Mucosa of descending colon (tissue), 3 donors: ENCODE data around the gene ZGRF1. TPM values are rescaled to one million over a fixed set of nuclear protein-coding genes. Genes with fewer than 3 reads are reported as not detected.

ENCODE experiments used
- ATAC-seq: fragments of 200-7000 bp; cut with Tn5 transposase; one replicate; pipeline ENCODE4 v1.9.1; 2020; ENCODE audit warnings: mild to moderate bottlenecking, moderate library complexity
- DNase-seq, 3 donors: peaks; one replicate each; pipeline ENCODE4 v3.0.0-alpha.2; 2020
- H3K36me3 ChIP-seq: fragments of 200-600 bp; one replicate; pipeline ENCODE4 v1.8.0; 2021; ENCODE audit warnings: low read depth, mild to moderate bottlenecking
- H3K4me1 ChIP-seq: fragments of 200-600 bp; one replicate; pipeline ENCODE4 v1.8.0; 2021; ENCODE audit warnings: low read depth, mild to moderate bottlenecking
- H3K4me3 ChIP-seq: fragments of 200-600 bp; one replicate; pipeline ENCODE4 v1.8.0; 2021; ENCODE audit warnings: mild to moderate bottlenecking
- H3K9me3 ChIP-seq: fragments of 200-600 bp; one replicate; pipeline ENCODE4 v1.8.0; 2021; ENCODE audit warnings: mild to moderate bottlenecking
- intact Hi-C, 2 donors: fragments of 100-400 bp; cut with DNase I in 1 of 2; cut with micrococcal nuclease in 1 of 2; formaldehyde crosslinking; loops; one replicate each; pipeline versions ENCODE4 v1.11.0 to v1.11.1; 2022; cut with DNase I, micrococcal nuclease
- total RNA-seq, 3 donors: library from RNA; stranded (reverse); fragmentation: NEBNext Ultra II Directional in 2 of 3; extraction: Animal tissue kit (Norgen Biotek cat#: 25700) in 2 of 3; gene quantifications; one replicate each; pipeline versions ENCODE4 v1.2.1 to v1.2.4, GENCODE V29; 2021 to 2023
- TF ChIP-seq, protein P1 (sequence below): fragments of 200-600 bp; IDR thresholded peaks from one replicate; pipeline ENCODE4 v1.8.0; 2022; ENCODE audit warnings: antibody characterized with exemption, mild to moderate bottlenecking
- donor health status: DM: no; HTN: no; CAD: no; lungs with moderate emphysema.
- donor health status: DM: no; HTN: no; CAD: no.
- donor health status: DM: no; HTN: yes; CAD: no.

ZGRF1 gene
- total RNA-seq, 3 donors from 2014 or later, result 2.6 to 6.8 (median 3.7) TPM

DNA sequence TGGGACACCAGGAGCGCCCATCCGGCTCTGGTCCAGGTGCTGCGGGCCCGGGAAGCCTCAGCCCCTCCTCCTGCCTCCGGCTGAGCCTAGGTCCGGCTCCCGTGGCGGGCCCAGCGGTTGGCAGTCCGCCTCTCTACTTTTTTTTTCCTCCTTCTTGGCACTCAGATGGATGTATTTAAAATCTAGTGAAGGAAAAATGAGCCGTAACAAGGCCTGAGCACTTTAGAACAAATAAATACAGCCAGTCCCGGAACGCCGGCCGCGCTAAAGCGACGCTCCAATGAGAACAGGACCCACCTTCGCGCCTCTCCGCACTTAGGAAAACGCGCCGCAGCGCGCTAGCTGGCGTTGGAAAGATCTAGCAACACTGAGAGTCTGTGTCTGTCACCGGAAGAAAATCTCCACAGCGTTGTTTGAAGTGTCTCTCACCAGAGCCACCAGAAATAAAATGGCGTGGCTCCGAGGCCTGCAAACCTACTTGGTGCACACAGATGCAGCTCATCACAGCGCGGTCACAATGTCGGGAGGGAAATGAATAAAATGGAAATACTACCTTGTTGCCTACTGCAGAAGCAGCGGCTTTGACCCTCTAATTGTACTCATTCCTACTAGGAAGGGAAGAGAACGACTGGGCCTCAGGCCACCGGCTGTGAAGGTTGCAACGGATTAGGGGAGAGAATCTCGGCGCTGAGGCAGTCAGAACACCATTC lies 125.5 kb downstream of the ZGRF1 start:
- no peak for DNase-seq
- H3K36me3 ChIP-seq, result no peaks in the 10 kb centered on the region
- ATAC-seq, result no peak
- H3K4me3 ChIP-seq, result no peak overlapping the region
- TF ChIP-seq, protein P1, sequence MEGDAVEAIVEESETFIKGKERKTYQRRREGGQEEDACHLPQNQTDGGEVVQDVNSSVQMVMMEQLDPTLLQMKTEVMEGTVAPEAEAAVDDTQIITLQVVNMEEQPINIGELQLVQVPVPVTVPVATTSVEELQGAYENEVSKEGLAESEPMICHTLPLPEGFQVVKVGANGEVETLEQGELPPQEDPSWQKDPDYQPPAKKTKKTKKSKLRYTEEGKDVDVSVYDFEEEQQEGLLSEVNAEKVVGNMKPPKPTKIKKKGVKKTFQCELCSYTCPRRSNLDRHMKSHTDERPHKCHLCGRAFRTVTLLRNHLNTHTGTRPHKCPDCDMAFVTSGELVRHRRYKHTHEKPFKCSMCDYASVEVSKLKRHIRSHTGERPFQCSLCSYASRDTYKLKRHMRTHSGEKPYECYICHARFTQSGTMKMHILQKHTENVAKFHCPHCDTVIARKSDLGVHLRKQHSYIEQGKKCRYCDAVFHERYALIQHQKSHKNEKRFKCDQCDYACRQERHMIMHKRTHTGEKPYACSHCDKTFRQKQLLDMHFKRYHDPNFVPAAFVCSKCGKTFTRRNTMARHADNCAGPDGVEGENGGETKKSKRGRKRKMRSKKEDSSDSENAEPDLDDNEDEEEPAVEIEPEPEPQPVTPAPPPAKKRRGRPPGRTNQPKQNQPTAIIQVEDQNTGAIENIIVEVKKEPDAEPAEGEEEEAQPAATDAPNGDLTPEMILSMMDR, result no peak
- intact Hi-C loops, result no loop called here
- H3K4me1 ChIP-seq, result peaks cover 23% of the 10 kb centered on the region
- H3K9me3 ChIP-seq, result no peaks in the 10 kb centered on the region

DNA sequence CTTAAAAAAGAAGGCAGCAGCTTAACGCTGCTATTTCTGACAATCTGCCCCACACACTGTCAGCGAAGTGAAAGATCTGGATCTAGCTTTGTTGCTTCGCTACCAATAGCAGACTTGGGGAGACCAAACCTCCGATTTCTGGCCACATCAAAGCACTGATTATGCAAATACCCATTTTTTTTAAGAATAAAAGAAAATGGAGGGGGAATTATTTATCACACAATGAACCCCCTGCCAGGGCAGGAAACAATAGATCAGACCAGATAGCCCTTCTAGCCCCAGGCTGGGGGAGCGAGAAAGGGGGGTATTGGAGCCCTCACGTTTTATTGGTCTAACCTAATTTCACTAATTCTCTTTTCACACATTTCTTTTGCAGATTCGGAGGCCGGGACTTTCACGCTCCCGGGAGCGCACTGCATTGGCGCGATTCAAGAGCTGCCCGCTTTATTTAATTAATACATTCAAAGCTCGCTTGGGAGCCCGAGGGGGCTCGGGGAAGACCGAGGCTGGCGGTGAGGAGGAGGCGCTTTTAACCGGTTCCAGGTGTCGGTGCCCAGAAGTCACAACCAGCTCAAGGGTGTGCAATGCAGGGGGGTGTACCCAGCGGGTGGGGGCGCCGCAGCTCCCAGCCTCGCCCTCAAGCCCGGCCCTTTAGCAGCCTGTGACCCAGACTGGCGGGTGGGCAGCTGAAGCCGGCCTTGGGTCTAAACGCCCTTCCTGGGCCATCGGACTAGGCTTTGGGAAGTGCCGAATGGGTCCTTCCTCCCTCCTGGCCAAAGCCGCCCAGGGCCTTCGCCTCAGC lies 126.2 kb downstream of the ZGRF1 start:
- no peaks in the 10 kb centered on the region for H3K36me3 ChIP-seq
- ATAC-seq (no peak), DNase-seq (no peak)
- intact Hi-C loops, result no loop called here
- TF ChIP-seq, protein P1, result no peak
- peaks cover 16% of the 10 kb centered on the region for H3K4me1 ChIP-seq
- no peak overlapping the region for H3K4me3 ChIP-seq
- H3K9me3 ChIP-seq, result no peaks in the 10 kb centered on the region

DNA sequence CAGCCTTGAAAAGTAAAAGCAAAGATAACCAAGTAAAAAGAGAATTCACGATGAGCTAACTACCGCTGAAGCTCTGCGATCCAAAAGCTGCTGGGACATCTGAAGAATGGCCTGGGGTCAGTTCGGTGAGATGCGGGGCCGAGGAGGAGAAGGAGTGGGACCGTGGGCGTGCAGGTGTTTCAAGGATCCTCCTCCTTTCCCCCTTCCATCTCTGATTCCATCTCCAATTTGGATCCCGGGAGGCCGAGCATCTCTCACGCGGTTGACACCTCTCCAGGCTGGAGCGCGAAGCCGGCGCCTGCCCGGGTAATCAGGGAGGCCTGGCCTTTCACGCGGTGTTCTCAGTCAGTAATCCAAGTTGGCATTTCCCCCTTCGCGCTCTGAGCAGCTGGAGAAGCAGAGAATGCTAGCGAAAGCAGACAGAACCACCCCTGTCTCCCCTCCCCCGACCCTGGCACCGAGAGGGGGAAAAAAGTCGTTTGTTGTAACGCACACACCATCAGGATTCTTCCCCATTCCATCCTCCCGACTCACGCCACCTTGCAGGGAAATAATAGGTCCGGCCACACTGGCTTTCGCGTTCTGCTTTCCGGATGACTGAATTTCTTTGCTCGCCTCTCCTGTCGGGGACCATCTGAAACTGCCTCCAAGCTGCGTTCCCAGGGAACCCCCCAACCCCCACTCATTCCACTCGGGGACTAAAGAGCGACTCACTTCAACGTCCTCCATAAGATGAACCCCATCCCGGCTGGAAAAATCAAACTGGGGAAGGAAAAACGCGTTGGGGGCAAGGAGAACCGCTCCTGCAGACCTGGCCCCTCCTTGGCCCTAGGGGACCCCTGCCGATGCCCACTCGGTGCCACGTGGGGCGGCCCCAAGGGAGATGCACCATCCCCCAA lies 127.2 kb downstream of the ZGRF1 start:
- Histone ChIP-seq H3K4me1 (peaks cover 11% of the 10 kb centered on the region), H3K9me3 (no peaks in the 10 kb centered on the region), H3K4me3 (no peak overlapping the region), H3K36me3 (no peaks in the 10 kb centered on the region)
- TF ChIP-seq, protein P1, result no peak
- no peak for DNase-seq
- intact Hi-C loops, result no loop called here
- no peak for ATAC-seq

DNA sequence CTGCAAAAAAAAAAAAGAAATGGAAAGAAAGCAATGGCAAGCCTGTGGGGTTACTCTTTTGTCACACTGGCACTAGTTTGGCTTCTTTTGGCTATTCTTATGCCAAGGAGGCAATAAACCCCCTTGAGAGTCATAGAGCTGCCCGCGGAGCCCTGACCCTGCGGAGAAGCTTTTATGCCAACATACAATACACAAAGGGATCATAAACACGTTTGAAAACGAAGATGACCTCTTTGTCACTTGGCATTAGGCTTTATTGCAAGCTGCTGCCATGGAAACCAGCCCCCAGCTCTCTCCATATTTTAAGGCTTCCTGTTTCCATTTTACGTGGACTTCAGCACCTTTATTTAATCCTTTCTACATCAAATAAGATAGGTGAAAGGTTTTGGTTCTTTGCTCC lies 128.4 kb downstream of the ZGRF1 start:
- TF ChIP-seq, protein P1, result no peak
- DNase-seq, result no peak
- no peak for ATAC-seq
- Histone ChIP-seq H3K36me3 (no peaks in the 10 kb centered on the region), H3K9me3 (no peaks in the 10 kb centered on the region), H3K4me3 (no peak overlapping the region), H3K4me1 (peaks cover 11% of the 10 kb centered on the region)
- intact Hi-C loops, result no loop called here

DNA sequence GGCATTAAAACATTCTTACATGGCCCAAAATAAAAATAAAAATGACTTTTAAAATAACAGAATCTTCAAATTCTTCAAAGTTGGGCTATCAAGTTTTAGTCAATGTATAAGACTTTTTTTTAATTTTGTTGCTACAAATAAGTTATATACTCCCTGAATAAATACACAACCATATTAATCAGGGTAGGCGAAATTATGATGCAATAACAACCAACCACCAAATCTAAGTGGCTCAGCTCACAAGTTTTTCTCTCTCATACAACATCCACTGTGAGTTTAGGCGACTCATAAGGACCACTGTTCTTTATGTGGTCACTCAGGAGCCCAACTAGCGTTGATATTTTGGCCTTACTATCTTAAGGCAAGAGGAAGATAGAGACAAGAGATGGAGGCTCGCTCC lies 131.9 kb downstream of the ZGRF1 start:
- Histone ChIP-seq H3K36me3 (no peaks in the 10 kb centered on the region), H3K4me1 (no peaks in the 10 kb centered on the region), H3K4me3 (no peak overlapping the region), H3K9me3 (no peaks in the 10 kb centered on the region)
- no peak for DNase-seq
- ATAC-seq, result no peak
- intact Hi-C loops, result no loop called here
- TF ChIP-seq, protein P1, result no peak
